Erythroblast (primary cell): ENCODE measurements around the gene DCAF7.

Experiments
- GATA1 ChIP-seq: IDR thresholded peaks from 2 replicates; pipeline ENCODE4 v1.6.1; 2011; ENCODE audit warnings: low read depth, mild to moderate bottlenecking, control low read depth, low read length, moderate library complexity
- POLR2A ChIP-seq: IDR thresholded peaks from 2 replicates; pipeline ENCODE4 v1.6.1; 2011; ENCODE audit warnings: mild to moderate bottlenecking, low read length

DNA sequence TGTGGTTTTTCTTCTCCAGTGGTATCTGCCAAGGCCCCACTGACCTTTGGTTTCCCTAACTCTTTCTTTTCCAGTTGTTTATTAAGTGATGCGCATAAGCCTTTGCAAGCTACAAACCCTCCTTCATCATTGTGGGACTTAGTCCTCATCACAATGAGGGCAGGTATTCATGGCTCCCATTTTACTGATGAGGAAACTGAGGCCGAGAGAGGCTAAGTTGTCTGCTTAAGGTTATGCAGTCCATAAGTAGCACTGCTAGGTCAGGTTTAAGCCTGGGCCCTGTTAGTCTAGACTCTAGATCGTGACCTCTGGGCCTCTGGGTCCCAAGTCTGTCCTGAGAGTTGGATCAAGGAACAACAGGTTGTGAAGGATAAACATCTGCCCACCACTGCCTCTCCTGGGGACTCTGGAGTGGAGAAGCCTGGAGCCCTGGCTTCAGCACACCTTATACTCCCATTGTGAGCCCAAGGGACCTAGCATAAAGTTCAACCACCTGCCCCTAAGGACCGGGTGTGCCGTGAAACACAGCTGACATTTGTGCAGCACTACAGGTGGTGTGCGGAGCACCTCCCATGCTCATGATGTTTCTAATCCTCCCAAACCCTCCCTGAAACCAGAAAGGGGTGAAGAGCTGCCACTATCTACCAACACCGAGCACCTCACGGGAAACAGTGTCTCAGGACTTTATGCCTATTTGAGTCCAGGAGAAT is 32.3 kb upstream of the DCAF7 start:
- TF ChIP-seq POLR2A = no peak
- TF ChIP-seq GATA1 = no peak
